Measurements from ENCODE around the gene RNU5B-1.

The RNU5B-1 gene

GRCh38 chr15:65304381-65305149, at the start of gene RNU5B-1:
RNU5B-1 (plus strand) TSS chr15:65304677.
- DNase-seq = peak; percentile 99

DNA sequence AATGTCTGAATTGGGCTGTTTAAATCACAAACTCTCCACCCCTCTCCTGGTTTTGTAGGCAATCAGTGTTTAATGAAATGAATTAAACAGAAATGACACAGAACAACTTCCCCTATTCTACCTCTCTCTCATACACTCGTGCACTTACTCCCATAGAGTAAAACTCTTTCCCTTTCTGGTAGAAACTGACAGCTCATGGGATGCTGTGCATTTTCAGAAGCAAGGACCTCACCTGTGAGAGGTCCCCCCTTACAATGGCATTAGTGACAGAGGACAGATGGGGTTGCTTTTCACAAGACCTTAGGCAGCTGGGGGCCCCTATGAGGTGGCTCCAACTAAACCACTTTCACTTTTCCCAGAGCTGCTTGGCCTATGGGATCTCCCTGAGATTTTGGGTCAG, 49.7 kb upstream of the RNU5B-1 start:
- no peak for DNase-seq

DNA sequence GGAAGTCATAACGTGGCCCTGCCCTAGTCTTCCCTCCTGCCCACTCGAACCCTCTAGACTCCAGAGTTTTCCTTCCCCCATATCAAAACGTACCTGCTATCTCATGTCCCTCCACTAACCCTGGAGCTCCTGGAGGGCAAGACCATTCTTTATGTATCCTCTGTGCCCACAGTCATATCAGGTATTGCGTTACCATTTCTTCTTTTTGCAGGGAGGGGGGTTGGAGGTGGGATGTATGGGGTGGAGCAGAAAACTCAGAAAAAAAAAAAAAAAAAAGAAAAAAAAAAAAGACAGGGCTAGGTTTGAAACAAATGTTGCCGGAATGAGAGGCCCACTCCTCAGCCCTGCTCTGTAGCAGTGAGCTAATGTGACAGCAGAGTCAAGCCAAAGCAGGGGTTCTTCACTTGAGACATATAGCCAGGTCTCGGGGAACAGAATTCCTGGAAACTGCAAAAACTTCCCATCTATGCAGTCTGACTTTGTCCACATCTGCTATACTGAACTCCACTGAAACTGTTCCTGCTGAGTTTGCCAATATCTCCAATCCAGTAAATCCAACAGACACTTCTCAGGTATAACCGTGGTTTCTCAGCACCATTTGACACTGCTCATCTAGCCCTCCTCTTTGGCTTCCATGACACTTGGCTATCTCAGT, 48.9 kb upstream of the RNU5B-1 start:
- DNase-seq = no peak

- DNase-seq = peak; percentile 52
These were observed 45.9 kb upstream of the RNU5B-1 start for GRCh38 chr15:65258375-65259262.

DNA sequence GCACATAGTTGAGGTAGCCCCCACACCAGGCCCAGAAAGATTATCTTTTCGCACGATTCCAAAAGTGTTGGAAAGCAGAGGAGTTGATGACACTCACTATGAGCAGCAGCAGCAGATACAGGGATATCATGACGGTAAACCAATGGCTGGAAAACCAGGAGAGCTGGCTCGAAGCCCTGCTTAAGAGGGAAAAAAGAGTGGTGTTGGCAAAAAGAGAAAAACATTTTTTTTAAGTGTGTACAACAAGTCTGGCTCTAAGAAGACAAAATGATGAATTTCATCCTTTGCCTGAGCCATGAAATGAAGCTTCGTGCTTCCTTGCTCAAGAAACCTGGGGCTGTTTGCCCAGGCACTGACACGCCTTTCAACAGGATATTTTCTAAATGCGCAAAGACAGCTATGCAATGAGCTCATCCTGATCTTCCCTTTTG, 45.1 kb upstream of the RNU5B-1 start:
- no peak for DNase-seq

GRCh38 chr15:65260968-65261367, 43.5 kb upstream of the RNU5B-1 start:
- DNase-seq = no peak

GRCh38 chr15:65263313-65263712, 41.2 kb upstream of the RNU5B-1 start:
- no peak for DNase-seq

DNA sequence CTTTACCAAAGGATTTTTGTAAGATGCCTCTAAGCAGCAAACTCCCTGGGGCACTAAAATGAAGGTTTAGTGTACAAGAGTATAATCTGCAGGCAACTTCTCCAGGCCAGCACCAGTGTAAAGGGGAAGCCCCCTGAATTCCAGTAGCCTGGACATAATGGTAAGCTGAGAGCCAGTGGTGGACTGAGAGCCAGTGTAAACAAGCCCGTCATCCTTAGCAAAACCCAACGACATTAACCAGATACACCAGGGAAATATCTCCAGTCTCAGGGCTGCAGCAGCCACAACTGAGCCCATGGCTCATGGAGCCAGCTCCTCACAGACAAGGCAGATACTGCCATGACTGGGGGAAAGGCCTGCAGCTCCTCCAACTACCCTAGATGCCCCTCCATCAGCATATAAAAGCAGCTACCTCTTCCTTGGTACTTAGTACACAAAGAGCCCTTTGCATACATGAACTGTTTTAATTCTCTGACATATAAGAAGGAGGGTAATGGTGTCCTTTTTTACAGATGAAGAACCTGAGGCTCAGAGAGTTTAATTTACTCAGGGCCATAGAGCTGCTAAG, 39.5 kb upstream of the RNU5B-1 start:
- no peak for DNase-seq

DNA sequence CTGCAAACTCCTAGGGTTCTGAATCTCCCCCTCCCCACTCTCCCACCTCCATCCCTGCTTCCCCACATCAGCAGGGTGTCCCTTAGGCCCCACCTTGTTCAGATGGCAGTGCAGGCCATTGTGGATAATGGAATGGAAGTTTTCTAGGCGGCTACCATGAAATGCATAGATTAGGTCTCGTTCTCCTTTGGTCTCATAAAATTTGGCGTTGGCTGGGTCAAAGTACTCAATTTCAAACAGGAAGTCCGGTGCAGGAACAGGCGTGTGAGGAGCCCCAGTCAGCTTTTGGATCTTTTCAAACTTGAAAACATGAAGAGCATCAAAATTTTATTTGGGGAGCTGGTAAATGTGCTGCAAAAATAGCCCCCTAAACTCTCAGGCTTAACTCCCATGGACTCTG, 38.0 kb upstream of the RNU5B-1 start:
- no peak for DNase-seq

- no peak for DNase-seq
These were observed 36.1 kb upstream of the RNU5B-1 start for GRCh38 chr15:65268411-65268810.

- DNase-seq = peak; percentile 78
These were observed 33.5 kb upstream of the RNU5B-1 start for GRCh38 chr15:65270811-65271545.

DNA sequence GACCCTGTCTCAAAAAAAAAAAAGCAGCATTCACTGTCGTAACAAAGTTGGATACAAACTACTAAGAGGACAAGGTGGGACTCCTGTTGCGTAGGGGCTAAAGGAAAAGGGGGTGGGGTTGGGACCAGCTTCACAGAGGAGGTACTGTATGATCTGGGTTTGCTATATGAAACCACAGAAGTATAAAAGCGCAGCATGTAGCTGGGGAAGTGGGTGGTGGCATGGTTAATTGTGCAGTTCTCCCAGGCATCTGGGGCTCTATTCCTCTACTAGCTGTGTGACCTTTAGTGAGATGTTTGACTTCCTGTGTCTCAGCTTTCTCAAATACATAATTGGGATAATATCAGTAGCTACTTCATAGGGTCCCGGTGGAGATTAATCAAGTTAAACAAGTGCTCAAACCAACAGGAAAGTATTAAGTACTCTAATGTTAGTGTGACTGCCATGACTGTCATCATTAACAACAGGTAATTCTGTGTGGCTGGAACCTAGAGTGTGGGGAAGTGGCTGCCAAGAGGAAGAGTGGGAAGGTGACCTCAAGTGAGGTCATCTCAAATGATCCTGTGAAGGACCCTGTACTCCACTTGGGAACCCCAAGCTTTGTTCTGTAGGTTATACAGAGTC, 29.3 kb upstream of the RNU5B-1 start:
- DNase-seq = no peak

GRCh38 chr15:65275728-65276126, 28.8 kb upstream of the RNU5B-1 start:
- peak; percentile 36 for DNase-seq

GRCh38 chr15:65277015-65277414, 27.5 kb upstream of the RNU5B-1 start:
- no peak for DNase-seq

DNA sequence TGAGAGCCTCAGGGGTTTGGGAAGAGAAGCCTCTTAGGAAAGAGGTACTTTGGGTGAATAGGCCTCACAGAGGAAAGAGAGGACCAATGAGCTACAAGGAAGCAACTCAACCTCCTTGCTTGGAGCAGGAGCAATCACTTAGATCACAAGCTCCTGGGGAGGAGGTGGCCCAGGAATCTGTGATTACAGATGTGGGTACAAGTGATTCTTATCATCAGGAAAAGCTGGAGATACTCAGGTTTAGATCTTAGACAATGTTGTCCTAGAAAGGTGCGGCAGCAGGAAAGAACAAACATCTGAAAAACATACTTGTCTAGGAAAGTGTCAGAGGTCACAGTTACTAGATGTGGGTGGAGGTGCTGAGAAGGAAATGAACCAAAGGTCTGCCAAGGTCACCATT, 26.0 kb upstream of the RNU5B-1 start:
- DNase-seq = no peak

DNA sequence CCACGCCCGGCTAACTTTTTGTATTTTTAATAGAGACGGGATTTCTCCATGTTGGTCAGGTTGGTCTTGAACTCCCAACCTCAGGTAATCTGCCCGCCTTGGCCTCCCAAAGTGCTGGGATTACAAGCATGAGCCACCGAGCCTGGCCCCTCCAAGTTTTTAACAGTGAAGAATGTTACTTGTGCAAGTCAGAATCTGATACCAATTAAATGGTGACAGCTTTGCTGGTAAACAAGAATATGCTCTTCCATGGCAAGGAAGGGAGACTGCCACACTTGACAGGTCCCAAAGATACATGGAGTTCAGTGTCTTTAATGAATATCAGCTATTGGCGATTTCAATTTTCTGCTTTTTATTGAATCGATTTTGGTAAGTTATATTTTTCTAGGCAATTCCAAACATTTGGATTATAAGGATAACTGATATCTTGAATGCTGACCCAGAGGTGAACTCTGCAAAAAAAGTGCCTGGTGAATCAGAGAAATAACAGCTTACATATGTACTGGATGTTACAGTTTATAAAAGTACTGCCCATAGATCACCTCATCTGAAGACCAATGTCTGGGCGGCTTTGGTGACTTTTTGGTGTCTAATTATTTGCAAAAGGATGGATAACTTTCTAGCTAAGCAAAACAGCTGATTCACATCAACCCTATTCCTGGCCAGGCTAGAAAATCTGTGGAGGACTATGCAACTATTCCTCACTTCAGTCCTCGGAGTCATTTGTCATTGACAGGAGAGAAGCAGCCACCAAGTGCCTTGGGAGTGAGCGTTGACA, 19.0 kb upstream of the RNU5B-1 start:
- peak; percentile 45 for DNase-seq

- no peak for DNase-seq
These were observed 18.3 kb upstream of the RNU5B-1 start for GRCh38 chr15:65286069-65286703.

DNA sequence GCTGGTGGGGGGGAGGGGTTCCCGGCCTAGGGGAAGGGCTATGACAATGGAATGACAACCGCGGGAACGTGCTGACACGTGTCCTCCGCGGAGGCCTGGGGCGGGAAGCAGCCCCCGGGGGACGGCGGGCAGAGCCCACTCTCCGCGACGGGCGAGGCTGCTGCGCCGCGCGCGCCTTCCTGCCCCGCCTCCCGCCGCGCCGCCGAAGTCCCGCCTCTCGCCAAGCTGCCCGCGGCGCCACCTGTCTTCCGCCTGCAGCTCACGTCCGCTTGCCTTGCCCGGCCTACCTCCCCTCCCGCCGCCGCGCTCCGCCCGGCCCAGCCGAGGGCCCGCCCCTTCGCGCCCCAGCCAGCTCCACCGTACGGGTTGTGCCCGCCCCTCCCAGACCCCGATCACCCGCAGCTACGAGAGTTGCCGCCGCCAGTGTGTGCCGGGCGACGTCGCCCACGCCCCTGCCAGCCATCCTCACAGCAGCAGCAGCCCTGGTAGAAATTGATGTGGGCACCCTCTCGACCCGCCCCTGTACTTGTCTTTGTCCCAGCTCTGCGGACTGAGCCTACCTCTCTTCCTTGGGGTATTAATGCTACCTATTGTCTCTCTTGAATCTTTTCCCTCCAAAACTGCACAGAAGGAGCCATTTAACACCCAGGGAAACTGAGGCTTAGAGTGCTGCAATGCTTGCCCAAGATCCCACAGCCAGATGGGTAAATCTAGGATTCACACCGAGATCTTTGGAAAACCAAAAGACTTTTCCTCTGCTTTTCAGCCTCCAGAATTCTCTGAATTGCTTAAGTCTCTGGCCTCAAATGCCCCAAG, 17.6 kb upstream of the RNU5B-1 start, which contains the start of gene PARP16:
Gene PARP16 (minus strand): TSS at position 180 of the 816 bp plus-strand sequence. CDS start 457 bp downstream, outside the sequence.
- DNase-seq = peak; percentile 78

DNA sequence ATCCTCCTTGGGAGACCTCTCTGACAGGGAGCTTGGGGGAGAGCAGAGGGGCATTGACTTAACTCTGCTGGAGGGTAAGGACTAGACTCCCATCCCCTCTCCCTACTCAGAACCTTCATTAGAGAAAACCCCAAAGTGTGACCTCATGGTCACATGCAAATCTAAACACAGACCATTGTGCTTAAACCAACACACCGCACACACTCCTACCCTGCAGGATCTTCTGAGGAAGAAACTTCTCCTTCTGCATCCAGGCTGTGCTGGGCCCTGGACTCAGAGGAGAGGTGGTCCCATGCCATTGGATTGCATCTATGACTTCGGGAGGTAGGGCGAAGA, 17.0 kb upstream of the RNU5B-1 start:
- DNase-seq = no peak
